HEK293 (cell line): ENCODE data around the gene PHAF1.

Experiments
- TCF7L2 ChIP-seq: IDR thresholded peaks from 2 replicates; pipeline ENCODE4 v1.6.1; 2011; ENCODE audit warnings: low read depth, mild to moderate bottlenecking, inconsistent platforms, low read length, moderate library complexity, borderline replicate concordance
- TSHZ1 ChIP-seq: fragments of 450-650 bp; formaldehyde crosslinking; IDR thresholded peaks from 2 replicates; pipeline ENCODE4 v1.5.1; 2016; ENCODE audit warnings: missing biosample characterization, missing genetic modification characterization, borderline replicate concordance
- ZBTB17 ChIP-seq: fragments of 450-650 bp; formaldehyde crosslinking; IDR thresholded peaks from 2 replicates; pipeline ENCODE4 v1.5.1; 2016; ENCODE audit warnings: missing biosample characterization, missing genetic modification characterization
- TF ChIP-seq, protein P1 (sequence below): fragments of 450-650 bp; formaldehyde crosslinking; IDR thresholded peaks from 2 replicates; pipeline ENCODE4 v1.5.1; 2016; ENCODE audit warnings: missing biosample characterization, missing genetic modification characterization

- TF ChIP-seq, protein P1, sequence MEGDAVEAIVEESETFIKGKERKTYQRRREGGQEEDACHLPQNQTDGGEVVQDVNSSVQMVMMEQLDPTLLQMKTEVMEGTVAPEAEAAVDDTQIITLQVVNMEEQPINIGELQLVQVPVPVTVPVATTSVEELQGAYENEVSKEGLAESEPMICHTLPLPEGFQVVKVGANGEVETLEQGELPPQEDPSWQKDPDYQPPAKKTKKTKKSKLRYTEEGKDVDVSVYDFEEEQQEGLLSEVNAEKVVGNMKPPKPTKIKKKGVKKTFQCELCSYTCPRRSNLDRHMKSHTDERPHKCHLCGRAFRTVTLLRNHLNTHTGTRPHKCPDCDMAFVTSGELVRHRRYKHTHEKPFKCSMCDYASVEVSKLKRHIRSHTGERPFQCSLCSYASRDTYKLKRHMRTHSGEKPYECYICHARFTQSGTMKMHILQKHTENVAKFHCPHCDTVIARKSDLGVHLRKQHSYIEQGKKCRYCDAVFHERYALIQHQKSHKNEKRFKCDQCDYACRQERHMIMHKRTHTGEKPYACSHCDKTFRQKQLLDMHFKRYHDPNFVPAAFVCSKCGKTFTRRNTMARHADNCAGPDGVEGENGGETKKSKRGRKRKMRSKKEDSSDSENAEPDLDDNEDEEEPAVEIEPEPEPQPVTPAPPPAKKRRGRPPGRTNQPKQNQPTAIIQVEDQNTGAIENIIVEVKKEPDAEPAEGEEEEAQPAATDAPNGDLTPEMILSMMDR (tag by site-specific recombination) = no peak
- TF ChIP-seq TCF7L2 (no peak), TSHZ1 (tag by site-specific recombination) (no peak), ZBTB17 (no peak)
Observed at GRCh38 chr16:67075331-67075730, 34.4 kb upstream of the PHAF1 start.
